Measurements from ENCODE around the gene GRID1. TPM values are rescaled to one million over a fixed set of nuclear protein-coding genes. Genes with fewer than 3 reads are reported as not detected.

The GRID1 gene
- polyA plus RNA-seq, 1 of the 3 experiments (the other 2 are of a cell fraction), result 0.13 TPM

GRCh38 chr10:85900487-85900886 is 466.1 kb downstream of the GRID1 start:
- H3K9me2 ChIP-seq, result no peaks in the 10 kb centered on the region
- ChIA-PET CTCF (no interaction called here), POLR2A (no interaction called here)
- H2AFZ ChIP-seq (ENCODE audit: low read depth), result no peak overlapping the region
- no peaks in the 10 kb centered on the region for H3F3A ChIP-seq (replicated peaks; ENCODE audit: insufficient read depth)
- no peaks in the 10 kb centered on the region for H3K27me3 ChIP-seq (ENCODE audit: insufficient read depth)
- no peak overlapping the region for H3K4me3 ChIP-seq (ENCODE audit: low read depth in 2 of 2, low read length in 1 of 2)
- no peaks in the 10 kb centered on the region; the same call in 1 of the 2 replicates for H3K9me3 ChIP-seq
- H3K36me3 ChIP-seq (replicated peaks in 1 of 2; ENCODE audit: control insufficient read depth in 1 of 2, insufficient read depth in 2 of 2, low read length in 1 of 2), result no peaks in the 10 kb centered on the region
- H3K79me2 ChIP-seq (ENCODE audit: insufficient read depth), result no peaks in the 10 kb centered on the region
- no peak overlapping the region for H3K27ac ChIP-seq (ENCODE audit: low read depth in 2 of 2, low read length in 1 of 2)
- no peak overlapping the region for H3K4me2 ChIP-seq
- TF ChIP-seq TEAD4 (IDR thresholded peaks at IDR 0.05; ENCODE audit: borderline replicate concordance, insufficient read depth), result no peak
- TF ChIP-seq RCOR1 (IDR thresholded peaks at IDR 0.05; ENCODE audit: low read length), result no peak
- TF ChIP-seq EZH2phosphoT487 (IDR thresholded peaks at IDR 0.05; ENCODE audit: borderline replicate concordance, low read depth), result no peak
- no peak for TF ChIP-seq GATA2 (CRISPR knock-in tag; IDR thresholded peaks at IDR 0.05)
- TF ChIP-seq FOXM1 (IDR thresholded peaks at IDR 0.05; ENCODE audit: low read depth), result no peak
- no peak for TF ChIP-seq FOXJ3 (CRISPR knock-in tag; IDR thresholded peaks at IDR 0.05)
- no peak for TF ChIP-seq POLR2AphosphoS5 (IDR thresholded peaks at IDR 0.05; ENCODE audit: low read depth, low read length)
- TF ChIP-seq MAX (IDR thresholded peaks at IDR 0.05; ENCODE audit: low read depth), result no peak
- TF ChIP-seq RFX5 (IDR thresholded peaks at IDR 0.05; ENCODE audit: low read length), result no peak
- no peak for TF ChIP-seq SIN3A (IDR thresholded peaks at IDR 0.05; ENCODE audit: borderline replicate concordance, low read depth, low read length)
- no peak for TF ChIP-seq RXRA (IDR thresholded peaks at IDR 0.05; ENCODE audit: borderline replicate concordance, low read depth)
- TF ChIP-seq ZBTB33 (IDR thresholded peaks at IDR 0.05; ENCODE audit: borderline replicate concordance, low read depth), result no peak
- TF ChIP-seq TAF1 (IDR thresholded peaks at IDR 0.05; ENCODE audit: borderline replicate concordance, low read depth, low read length), result no peak
- no peak for TF ChIP-seq MXI1 (IDR thresholded peaks at IDR 0.05; ENCODE audit: low read depth, low read length)
- TF ChIP-seq FOSL2 (IDR thresholded peaks at IDR 0.05; ENCODE audit: borderline replicate concordance, low read depth), result no peak
- no peak for TF ChIP-seq REST (IDR thresholded peaks at IDR 0.05; ENCODE audit: low read depth, low read length)
- no peaks in the 10 kb centered on the region for H3K4me1 ChIP-seq (ENCODE audit: control insufficient read depth in 1 of 2, insufficient read depth in 2 of 2, low read depth in 1 of 2, low read length in 1 of 2)
- WGBS (ENCODE audit: low lambda C conversion rate), result 18% methylated on average over 2 of the region's 2 CpGs
- DNase-seq, result no peak
- no peak overlapping the region for H3K9ac ChIP-seq
- no peaks in the 10 kb centered on the region for H4K20me1 ChIP-seq (ENCODE audit: insufficient read depth)
